Neural progenitor cell (in vitro differentiated cells): ENCODE data around the gene TRABD. TPM values are rescaled to one million over a fixed set of nuclear protein-coding genes. Genes with fewer than 3 reads are reported as not detected.

Experiments
- DNase-seq: peaks from one replicate; pipeline ENCODE4 v3.0.0-alpha.2; 2016; ENCODE audit warnings: low spot score
- H2AFZ ChIP-seq: fragments of 200-600 bp; sonication (generic); replicated peaks from 2 replicates; pipeline ENCODE4 v1.6.1; 2016; ENCODE audit warnings: antibody characterized with exemption
- H3F3A ChIP-seq: fragments of 200-600 bp; sonication (generic); 2 replicates; pipeline ENCODE4 v1.6.1; 2016; ENCODE audit warnings: antibody characterized with exemption, low read depth
- H3K27ac ChIP-seq: fragments of 200-600 bp; sonication (generic); 2 replicates; pipeline ENCODE4 v1.5.1; 2016; ENCODE audit warnings: mild to moderate bottlenecking
- H3K27me3 ChIP-seq: fragments of 200-600 bp; sonication (generic); 2 replicates; pipeline ENCODE4 v1.6.1; 2016; ENCODE audit warnings: mild to moderate bottlenecking, moderate library complexity
- H3K36me3 ChIP-seq: fragments of 200-600 bp; sonication (generic); 2 replicates; pipeline ENCODE4 v1.5.1; 2016
- H3K4me1 ChIP-seq: fragments of 200-600 bp; sonication (generic); 2 replicates; pipeline ENCODE4 v1.6.1; 2016; ENCODE audit warnings: mixed run types
- H3K4me2 ChIP-seq: fragments of 200-600 bp; sonication (generic); 2 replicates; pipeline ENCODE4 v1.6.1; 2016
- H3K4me3 ChIP-seq: fragments of 200-600 bp; sonication (generic); 2 replicates; pipeline ENCODE4 v1.5.1; 2016
- H3K79me2 ChIP-seq: fragments of 200-600 bp; sonication (generic); 2 replicates; pipeline ENCODE4 v1.6.1; 2016; ENCODE audit warnings: low read depth
- H3K9ac ChIP-seq: fragments of 200-600 bp; sonication (generic); 2 replicates; pipeline ENCODE4 v1.6.1; 2016
- H3K9me3 ChIP-seq: fragments of 200-600 bp; sonication (generic); 2 replicates; pipeline ENCODE4 v1.5.1; 2016; ENCODE audit warnings: low read depth
- H4K20me1 ChIP-seq: fragments of 200-600 bp; sonication (generic); 2 replicates; pipeline ENCODE4 v1.6.1; 2016; ENCODE audit warnings: low read depth
- H3K27ac Mint-ChIP-seq: 3 replicates; pipeline ENCODE4 v1.8.0; 2021; ENCODE audit warnings: mixed read lengths
- H3K27me3 Mint-ChIP-seq: 2 replicates; pipeline ENCODE4 v1.8.0; 2022; ENCODE audit warnings: low read depth, mild to moderate bottlenecking, inconsistent platforms, moderate library complexity, mixed read lengths; ENCODE audit not compliant: insufficient read depth
- H3K36me3 Mint-ChIP-seq: 3 replicates; pipeline ENCODE4 v1.8.0; 2021; ENCODE audit warnings: mixed read lengths
- H3K4me1 Mint-ChIP-seq: 3 replicates; pipeline ENCODE4 v1.8.0; 2021; ENCODE audit warnings: mixed read lengths
- H3K4me3 Mint-ChIP-seq: 3 replicates; pipeline ENCODE4 v1.8.0; 2021; ENCODE audit warnings: mild to moderate bottlenecking, moderate library complexity, mixed read lengths
- H3K9me3 Mint-ChIP-seq: 3 replicates; pipeline ENCODE4 v1.8.0; 2020; ENCODE audit warnings: mixed read lengths
- CTCF ChIP-seq: fragments of 200-600 bp; sonication (generic); IDR thresholded peaks from 2 replicates; pipeline ENCODE4 v1.5.1; 2017; ENCODE audit warnings: antibody characterized with exemption, mild to moderate bottlenecking
- EZH2 ChIP-seq: fragments of 200-600 bp; sonication (generic); IDR thresholded peaks from 2 replicates; pipeline ENCODE4 v1.6.1; 2017; ENCODE audit warnings: antibody characterized with exemption, mild to moderate bottlenecking, moderate library complexity
- EZH2phosphoT487 ChIP-seq: fragments of 200-600 bp; sonication (generic); IDR thresholded peaks from 2 replicates; pipeline ENCODE4 v1.6.1; 2017; ENCODE audit warnings: antibody characterized with exemption
- total RNA-seq: library from RNA; depleted of rRNA; stranded (reverse); fragments of >200 nt; gene quantifications from 2 replicates; pipeline ENCODE4 v1.2.3, GENCODE V29; 2015; ENCODE audit warnings: low replicate concordance

Gene TRABD
- total RNA-seq, 1 donor from 2014 or later = 15.4 TPM

GRCh38 chr22:50189849-50190181, 4.1 kb downstream of the TRABD start:
- Histone ChIP-seq H3K9ac (no peak overlapping the region), H3K27me3 (peaks cover 7% of the 10 kb centered on the region), H2AFZ (no peak overlapping the region), H3K79me2 (peaks cover 26% of the 10 kb centered on the region), H3K27ac (no peak overlapping the region), H3K9me3 (no peaks in the 10 kb centered on the region), H3K4me2 (peak overlapping the region; percentile 66), H3F3A (peaks cover 2% of the 10 kb centered on the region), H3K4me1 (peaks cover 3% of the 10 kb centered on the region), H3K4me3 (no peak overlapping the region), H3K36me3 (no peaks in the 10 kb centered on the region), H4K20me1 (peaks cover 54% of the 10 kb centered on the region)
- DNase-seq = no peak
- Mint-ChIP-seq H3K9me3 (no peaks in the 10 kb centered on the region), H3K4me1 (peaks cover 11% of the 10 kb centered on the region), H3K4me3 (no peak overlapping the region), H3K27ac (no peak overlapping the region), H3K36me3 (peaks cover 5% of the 10 kb centered on the region), H3K27me3 (no peaks in the 10 kb centered on the region)
- no peak for TF ChIP-seq CTCF
- no peak for TF ChIP-seq EZH2phosphoT487
- TF ChIP-seq EZH2 = no peak

GRCh38 chr22:50190182-50190940, 4.6 kb downstream of the TRABD start:
- Mint-ChIP-seq H3K4me1 (peaks cover 10% of the 10 kb centered on the region), H3K9me3 (no peaks in the 10 kb centered on the region), H3K36me3 (peaks cover 5% of the 10 kb centered on the region), H3K27me3 (no peaks in the 10 kb centered on the region), H3K4me3 (no peak overlapping the region), H3K27ac (no peak overlapping the region)
- Histone ChIP-seq H2AFZ (no peak overlapping the region), H3K9ac (no peak overlapping the region), H4K20me1 (peaks cover 58% of the 10 kb centered on the region), H3K36me3 (no peaks in the 10 kb centered on the region), H3K27ac (no peak overlapping the region), H3K9me3 (no peaks in the 10 kb centered on the region), H3K4me2 (peak overlapping the region; percentile 66), H3K27me3 (peaks cover 2% of the 10 kb centered on the region), H3K4me3 (peak overlapping the region; percentile 25), H3F3A (peaks cover 2% of the 10 kb centered on the region), H3K4me1 (peaks cover 3% of the 10 kb centered on the region), H3K79me2 (peaks cover 26% of the 10 kb centered on the region)
- peak; percentile 68 for DNase-seq
- TF ChIP-seq EZH2 (no peak), CTCF (peak; percentile 44)

GRCh38 chr22:50190941-50191741, 5.4 kb downstream of the TRABD start:
- H3K36me3 Mint-ChIP-seq = peaks cover 5% of the 10 kb centered on the region
- peaks cover 2% of the 10 kb centered on the region for H3F3A ChIP-seq
- peaks cover 3% of the 10 kb centered on the region for H3K4me1 ChIP-seq
- no peak for DNase-seq
- H3K27ac ChIP-seq = no peak overlapping the region
- peaks cover 58% of the 10 kb centered on the region for H4K20me1 ChIP-seq
- H3K4me3 ChIP-seq = peak overlapping the region; percentile 25
- no peak for TF ChIP-seq CTCF
- no peak for TF ChIP-seq EZH2phosphoT487
- no peak for TF ChIP-seq EZH2
- no peak overlapping the region for H2AFZ ChIP-seq
- H3K4me2 ChIP-seq = peak overlapping the region; percentile 66
- peaks cover 9% of the 10 kb centered on the region for H3K4me1 Mint-ChIP-seq
- H3K9me3 ChIP-seq = no peaks in the 10 kb centered on the region
- peaks cover 24% of the 10 kb centered on the region for H3K79me2 ChIP-seq
- no peaks in the 10 kb centered on the region for H3K9me3 Mint-ChIP-seq
- H3K27me3 Mint-ChIP-seq = no peaks in the 10 kb centered on the region
- H3K36me3 ChIP-seq = no peaks in the 10 kb centered on the region
- no peaks in the 10 kb centered on the region for H3K27me3 ChIP-seq
- H3K9ac ChIP-seq = no peak overlapping the region
- H3K4me3 Mint-ChIP-seq = peak overlapping the region; percentile 17
- peak overlapping the region; percentile 69 for H3K27ac Mint-ChIP-seq
